Measurements from ENCODE around the gene ANO7.
A peak's percentile ranks its signal among the peaks of the same experiment; 100 is the strongest.

The ANO7 gene

GRCh38 chr2:241219856-241220356 lies 31.4 kb downstream of the ANO7 start:
- Mint-ChIP-seq H3K4me3 (peak overlapping the region; percentile 78), H3K27me3 (no peaks in the 10 kb centered on the region), H3K27ac (ENCODE audit: low read depth) (no peak overlapping the region), H3K36me3 (ENCODE audit: insufficient read depth) (peaks cover 10% of the 10 kb centered on the region), H3K9me3 (no peaks in the 10 kb centered on the region), H3K4me1 (peaks cover 19% of the 10 kb centered on the region)
- no peak for ATAC-seq (replicated peaks; ENCODE audit: extremely low read depth, poor library complexity, severe bottlenecking)
- DNase-seq (ENCODE audit: low spot score in 2 of 2): no peak

GRCh38 chr2:241223211-241224017 lies 34.9 kb downstream of the ANO7 start:
- no peak overlapping the region for H3K27ac Mint-ChIP-seq (ENCODE audit: low read depth)
- H3K27me3 Mint-ChIP-seq: no peaks in the 10 kb centered on the region
- DNase-seq (ENCODE audit: low spot score in 2 of 2) (no peak), ATAC-seq (replicated peaks; ENCODE audit: extremely low read depth, poor library complexity, severe bottlenecking) (no peak)
- H3K36me3 Mint-ChIP-seq (ENCODE audit: insufficient read depth): peaks cover 11% of the 10 kb centered on the region
- peaks cover 18% of the 10 kb centered on the region for H3K4me1 Mint-ChIP-seq
- H3K4me3 Mint-ChIP-seq: no peak overlapping the region
- no peaks in the 10 kb centered on the region for H3K9me3 Mint-ChIP-seq

GRCh38 chr2:241224018-241224850 lies 35.8 kb downstream of the ANO7 start:
- Mint-ChIP-seq H3K27ac (ENCODE audit: low read depth) (no peak overlapping the region), H3K36me3 (ENCODE audit: insufficient read depth) (peaks cover 10% of the 10 kb centered on the region), H3K27me3 (no peaks in the 10 kb centered on the region), H3K4me3 (no peak overlapping the region), H3K4me1 (peaks cover 10% of the 10 kb centered on the region), H3K9me3 (no peaks in the 10 kb centered on the region)
- no peak for DNase-seq (ENCODE audit: low spot score in 2 of 2)
- no peak for ATAC-seq (replicated peaks; ENCODE audit: extremely low read depth, poor library complexity, severe bottlenecking)

GRCh38 chr2:241224851-241225438 lies 36.5 kb downstream of the ANO7 start:
- Mint-ChIP-seq H3K4me3 (no peak overlapping the region), H3K4me1 (peaks cover 10% of the 10 kb centered on the region), H3K27me3 (no peaks in the 10 kb centered on the region), H3K27ac (ENCODE audit: low read depth) (no peak overlapping the region), H3K36me3 (ENCODE audit: insufficient read depth) (peaks cover 13% of the 10 kb centered on the region), H3K9me3 (no peaks in the 10 kb centered on the region)
- DNase-seq (ENCODE audit: low spot score in 2 of 2) (no peak), ATAC-seq (replicated peaks; ENCODE audit: extremely low read depth, poor library complexity, severe bottlenecking) (no peak)

GRCh38 chr2:241225545-241225944 lies 37.1 kb downstream of the ANO7 start:
- ATAC-seq (replicated peaks; ENCODE audit: extremely low read depth, poor library complexity, severe bottlenecking) (no peak), DNase-seq (ENCODE audit: low spot score in 2 of 2) (no peak)
- Mint-ChIP-seq H3K27ac (ENCODE audit: low read depth) (no peak overlapping the region), H3K4me1 (peaks cover 10% of the 10 kb centered on the region), H3K36me3 (ENCODE audit: insufficient read depth) (peaks cover 17% of the 10 kb centered on the region), H3K27me3 (no peaks in the 10 kb centered on the region), H3K4me3 (no peak overlapping the region), H3K9me3 (no peaks in the 10 kb centered on the region)

- H3K36me3 Mint-ChIP-seq (ENCODE audit: insufficient read depth): peaks cover 20% of the 10 kb centered on the region
These were observed 37.5 kb downstream of the ANO7 start for GRCh38 chr2:241225983-241226382.

GRCh38 chr2:241226723-241227572 lies 38.5 kb downstream of the ANO7 start:
- H3K27ac Mint-ChIP-seq (ENCODE audit: low read depth): no peak overlapping the region
- no peak for ATAC-seq (replicated peaks; ENCODE audit: extremely low read depth, poor library complexity, severe bottlenecking)

More at GRCh38 chr2:241225983-241226382, 37.5 kb downstream of the ANO7 start:
- no peak for DNase-seq (ENCODE audit: low spot score in 2 of 2)
- ATAC-seq (replicated peaks; ENCODE audit: extremely low read depth, poor library complexity, severe bottlenecking): no peak
- H3K27me3 Mint-ChIP-seq: no peaks in the 10 kb centered on the region
- H3K4me3 Mint-ChIP-seq: no peak overlapping the region
- no peaks in the 10 kb centered on the region for H3K9me3 Mint-ChIP-seq
- no peak overlapping the region for H3K27ac Mint-ChIP-seq (ENCODE audit: low read depth)
- H3K4me1 Mint-ChIP-seq: peaks cover 10% of the 10 kb centered on the region

GRCh38 chr2:241227594-241227993 lies 39.1 kb downstream of the ANO7 start:
- Mint-ChIP-seq H3K36me3 (ENCODE audit: insufficient read depth) (peaks cover 27% of the 10 kb centered on the region), H3K4me3 (no peak overlapping the region), H3K27ac (ENCODE audit: low read depth) (no peak overlapping the region), H3K9me3 (no peaks in the 10 kb centered on the region), H3K4me1 (peaks cover 15% of the 10 kb centered on the region), H3K27me3 (no peaks in the 10 kb centered on the region)
- ATAC-seq (replicated peaks; ENCODE audit: extremely low read depth, poor library complexity, severe bottlenecking): no peak
- DNase-seq (ENCODE audit: low spot score in 2 of 2): no peak

More at GRCh38 chr2:241226723-241227572, 38.5 kb downstream of the ANO7 start:
- H3K4me1 Mint-ChIP-seq: peaks cover 15% of the 10 kb centered on the region
- H3K4me3 Mint-ChIP-seq: no peak overlapping the region
- no peaks in the 10 kb centered on the region for H3K9me3 Mint-ChIP-seq
- H3K36me3 Mint-ChIP-seq (ENCODE audit: insufficient read depth): peaks cover 26% of the 10 kb centered on the region
- no peaks in the 10 kb centered on the region for H3K27me3 Mint-ChIP-seq
- no peak for DNase-seq (ENCODE audit: low spot score in 2 of 2)

GRCh38 chr2:241228081-241228859 lies 39.8 kb downstream of the ANO7 start:
- H3K27ac Mint-ChIP-seq (ENCODE audit: low read depth): no peak overlapping the region
- DNase-seq (ENCODE audit: low spot score in 2 of 2) (no peak), ATAC-seq (replicated peaks; ENCODE audit: extremely low read depth, poor library complexity, severe bottlenecking) (no peak)
- peaks cover 15% of the 10 kb centered on the region for H3K4me1 Mint-ChIP-seq
- H3K4me3 Mint-ChIP-seq: no peak overlapping the region
- H3K27me3 Mint-ChIP-seq: no peaks in the 10 kb centered on the region
- H3K36me3 Mint-ChIP-seq (ENCODE audit: insufficient read depth): peaks cover 30% of the 10 kb centered on the region
- no peaks in the 10 kb centered on the region for H3K9me3 Mint-ChIP-seq

- Mint-ChIP-seq H3K4me3 (no peak overlapping the region), H3K27me3 (no peaks in the 10 kb centered on the region), H3K27ac (ENCODE audit: low read depth) (no peak overlapping the region), H3K9me3 (no peaks in the 10 kb centered on the region), H3K36me3 (ENCODE audit: insufficient read depth) (peaks cover 28% of the 10 kb centered on the region), H3K4me1 (peaks cover 14% of the 10 kb centered on the region)
- DNase-seq (ENCODE audit: low spot score in 2 of 2): no peak
- no peak for ATAC-seq (replicated peaks; ENCODE audit: extremely low read depth, poor library complexity, severe bottlenecking)
These were observed 40.5 kb downstream of the ANO7 start for GRCh38 chr2:241228860-241229516.
